Adrenal gland (tissue), 12 donors: ENCODE data around the gene TDRD1. TPM values are rescaled to one million over a fixed set of nuclear protein-coding genes. Genes with fewer than 3 reads are reported as not detected.

Experiments
- DNase-seq, 7 donors: peaks; one replicate each; pipeline ENCODE4 v3.0.0-alpha.2; 2019 to 2020
- H3K27ac ChIP-seq, 5 donors: fragments of 200-600 bp; sonication (generic) in 4 of 5; 1 replicate in 3 of 5; 2 replicates in 2 of 5; pipeline versions ENCODE4 v1.5.1 to v1.8.0; 2016 to 2020; ENCODE audit warnings: mild to moderate bottlenecking in 1 of 5
- H3K27me3 ChIP-seq: fragments of 200-600 bp; 2 replicates; pipeline ENCODE4 v1.8.0; 2021
- H3K36me3 ChIP-seq, 2 donors: fragments of 200-600 bp; replicated peaks in 1 of 2; 1 replicate in 1 of 2; 2 replicates in 1 of 2; pipeline versions ENCODE4 v1.5.1 to v1.8.0; 2018 to 2022
- H3K4me1 ChIP-seq, 2 donors: fragments of 200-600 bp; replicated peaks in 1 of 2; 1 replicate in 1 of 2; 2 replicates in 1 of 2; pipeline versions ENCODE4 v1.5.1 to v1.8.0; 2018 to 2021
- H3K4me3 ChIP-seq, 4 donors: fragments of 200-600 bp; sonication (generic) in 3 of 4; one replicate each; pipeline ENCODE4 v1.5.1; 2016 to 2018
- H3K9me3 ChIP-seq, 3 donors: fragments of 200-600 bp; sonication (generic) in 1 of 3; replicated peaks in 1 of 3; 1 replicate in 2 of 3; 2 replicates in 1 of 3; pipeline versions ENCODE4 v1.5.1 to v1.8.0; 2016 to 2021
- CTCF ChIP-seq, 6 experiments: fragments of 450-650 bp in 4 of 6; fragments of 200-600 bp in 2 of 6; sonication (generic) in 1 of 6; IDR thresholded peaks; 1 replicate in 5 of 6; 2 replicates in 1 of 6; pipeline versions ENCODE4 v1.5.1 to v1.8.0; 2016 to 2021; ENCODE audit warnings: antibody characterized with exemption in 6 of 6, mild to moderate bottlenecking in 2 of 6, moderate library complexity in 1 of 6
- POLR2A ChIP-seq, 2 donors: fragments of 450-650 bp; IDR thresholded peaks; one replicate each; pipeline ENCODE4 v1.6.1; 2017; ENCODE audit warnings: antibody characterized with exemption in 2 of 2, mild to moderate bottlenecking in 2 of 2, moderate library complexity in 1 of 2
- WGBS, 4 donors: extraction: QIAGEN DNeasy Blood & Tissue Kit in 2 of 4; methylation state at CpG; one replicate each; pipeline versions ENCODE4 v1.1.5 to v1.1.7; 2013 to 2017; 5-methylcytosine and 5-hydroxymethylcytosine counted together
- intact Hi-C, 2 donors: fragments of 100-400 bp; cut with DNase I; formaldehyde crosslinking; loops; one replicate each; pipeline versions ENCODE4 v1.14.1 to v1.15.0; 2022 to 2023
- polyA plus RNA-seq, 3 donors: library from polyadenylated mRNA; stranded (reverse); fragments of 200-250 nt in 2 of 3; fragments of 350-450 nt in 1 of 3; fragmentation: Illumina TruSeq in 1 of 3; extraction: RNeasy Lipid Tissue Mini Kit (QIAGEN cat#74804) in 1 of 3; gene quantifications; one replicate each; pipeline ENCODE4 v1.2.3, GENCODE V29; 2013 to 2014
- total RNA-seq, 9 donors: library from RNA; depleted of rRNA in 4 of 9; stranded (reverse); fragments of >200 nt in 4 of 9; fragments of 120-200 nt in 1 of 9; fragmentation: NEBNext Ultra II Directional in 1 of 9; extraction: Animal tissue kit (Norgen Biotek cat#: 25700) in 1 of 9; gene quantifications; one replicate each; pipeline versions ENCODE4 v1.1.0 to v1.2.4, GENCODE V29; 2013 to 2023
- donor health status: healthy with polysubstance abuse.
- donor health status: Bipolar disorder and iron deficiency.
- donor health status: DM: yes; HTN: yes; CAD: no.
- donor health status: DM: no; HTN: no; CAD: no.
- donor health status: DM: no; HTN: no; CAD: no.
- donor health status: DM: yes; HTN: yes; CAD: no.

Gene TDRD1
- total and polyA plus RNA-seq, 12 donors, result 0.03 to 0.72 (median 0.22) TPM; not detected in 3

- no peak overlapping the region for H3K27ac ChIP-seq
- no peaks in the 10 kb centered on the region for H3K36me3 ChIP-seq
- H3K4me1 ChIP-seq, result peaks cover 0 to 16% of the 10 kb centered on the region in 2 donors
- WGBS, 4 donors, result 59 to 75% (median 66%) methylated on average over 1 of the region's 1 CpG
- DNase-seq, result no peak
- H3K27me3 ChIP-seq, result no peaks in the 10 kb centered on the region
- H3K9me3 ChIP-seq, result no peaks in the 10 kb centered on the region
- H3K4me3 ChIP-seq, result no peak overlapping the region
- TF ChIP-seq POLR2A (IDR thresholded peaks at IDR 0.05) (no peak), CTCF (IDR thresholded peaks at IDR 0.05) (no peak)
- intact Hi-C loops, result no loop called here
Observed at GRCh38 chr10:114175667-114176066, 3.5 kb upstream of the TDRD1 start.

DNA sequence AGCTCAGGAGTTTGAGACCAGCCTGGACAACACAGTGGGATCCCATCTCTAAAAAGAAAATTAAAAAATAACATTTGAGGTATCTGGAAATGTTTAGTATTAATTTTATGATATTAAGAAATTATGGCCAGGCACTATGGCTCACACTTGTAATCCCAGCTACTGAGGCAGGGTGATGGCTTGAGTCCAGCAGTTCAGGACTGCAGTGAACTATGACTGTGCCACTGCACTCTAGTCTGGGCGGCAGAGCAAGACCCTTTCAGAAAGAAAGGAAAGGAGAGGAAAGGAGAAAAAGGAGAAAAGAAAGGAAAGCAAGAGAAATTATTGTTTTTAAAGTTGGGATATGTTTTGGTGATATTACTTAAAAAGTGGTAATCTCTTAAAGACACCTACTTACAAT lies 2.6 kb upstream of the TDRD1 start:
- Histone ChIP-seq H3K27me3 (no peaks in the 10 kb centered on the region), H3K4me3 (no peak overlapping the region), H3K36me3 (no peaks in the 10 kb centered on the region), H3K4me1 (peaks cover 0 to 16% of the 10 kb centered on the region in 2 donors), H3K27ac (no peak overlapping the region), H3K9me3 (no peaks in the 10 kb centered on the region)
- no peak for DNase-seq
- 95 to 97% (median 96%) methylated on average over 1 of the region's 1 CpG for WGBS, 4 donors
- intact Hi-C loops, result no loop called here
- TF ChIP-seq POLR2A (IDR thresholded peaks at IDR 0.05) (no peak), CTCF (IDR thresholded peaks at IDR 0.05) (no peak)

GRCh38 chr10:114179747-114180146 lies 594 bp downstream of the TDRD1 start:
- H3K27me3 ChIP-seq, result no peaks in the 10 kb centered on the region
- 67 to 78% (median 70%) methylated on average over 8 of the region's 8 CpGs for WGBS, 4 donors

GRCh38 chr10:114180937-114181336 lies 1.8 kb downstream of the TDRD1 start:
- intact Hi-C loops, result no loop called here
- Histone ChIP-seq H3K27ac (no peak overlapping the region), H3K4me3 (no peak overlapping the region), H3K36me3 (no peaks in the 10 kb centered on the region), H3K4me1 (no peaks in the 10 kb centered on the region), H3K27me3 (no peaks in the 10 kb centered on the region), H3K9me3 (no peaks in the 10 kb centered on the region)
- no peak for DNase-seq
- WGBS, 4 donors, result 81 to 86% (median 81%) methylated on average over 3 of the region's 3 CpGs
- TF ChIP-seq POLR2A (IDR thresholded peaks at IDR 0.05), result no peak
- no peak for TF ChIP-seq CTCF (IDR thresholded peaks at IDR 0.05)

More at GRCh38 chr10:114179747-114180146, 594 bp downstream of the TDRD1 start:
- no peak for DNase-seq
- H3K4me1 ChIP-seq, result no peaks in the 10 kb centered on the region
- H3K36me3 ChIP-seq, result no peaks in the 10 kb centered on the region
- TF ChIP-seq POLR2A (IDR thresholded peaks at IDR 0.05) (no peak), CTCF (IDR thresholded peaks at IDR 0.05) (no peak)
- H3K9me3 ChIP-seq, result no peaks in the 10 kb centered on the region
- H3K27ac ChIP-seq, result no peak overlapping the region
- intact Hi-C loops, result no loop called here
- H3K4me3 ChIP-seq, result no peak overlapping the region
